MG63 (cell line): ENCODE data around the gene TMEM170B. TPM values are rescaled to one million over a fixed set of nuclear protein-coding genes. Genes with fewer than 3 reads are reported as not detected.
A peak's percentile ranks its signal among the peaks of the same experiment; 100 is the strongest.

Experiments used
- DNase-seq: peaks from one replicate; pipeline ENCODE4 v3.0.0-alpha.2; 2020
- H3K27me3 ChIP-seq: fragments of 250-450 bp; sonication (Bioruptor Pico); 2 replicates; pipeline ENCODE4 v1.5.1; 2020; ENCODE audit warnings: mild to moderate bottlenecking, moderate library complexity
- H3K36me3 ChIP-seq: fragments of 250-450 bp; sonication (Bioruptor Pico); 2 replicates; pipeline ENCODE4 v1.5.1; 2020; ENCODE audit warnings: mild to moderate bottlenecking, moderate library complexity
- H3K4me3 ChIP-seq: fragments of 250-450 bp; sonication (Bioruptor Pico); 2 replicates; pipeline ENCODE4 v1.5.1; 2020; ENCODE audit warnings: mild to moderate bottlenecking, moderate library complexity
- H3K9me3 ChIP-seq: fragments of 250-450 bp; sonication (Bioruptor Pico); 2 replicates; pipeline ENCODE4 v1.5.1; 2020; ENCODE audit warnings: mild to moderate bottlenecking, moderate library complexity
- total RNA-seq: library from RNA; depleted of rRNA; stranded (reverse); fragments of >200 nt; shearing (Covaris generic); gene quantifications from 2 replicates; pipeline ENCODE4 v1.2.3, GENCODE V29; 2014; ENCODE audit warnings: low replicate concordance

The TMEM170B gene
- total RNA-seq, 1 experiment from 2014 or later: 3.9 TPM

DNA sequence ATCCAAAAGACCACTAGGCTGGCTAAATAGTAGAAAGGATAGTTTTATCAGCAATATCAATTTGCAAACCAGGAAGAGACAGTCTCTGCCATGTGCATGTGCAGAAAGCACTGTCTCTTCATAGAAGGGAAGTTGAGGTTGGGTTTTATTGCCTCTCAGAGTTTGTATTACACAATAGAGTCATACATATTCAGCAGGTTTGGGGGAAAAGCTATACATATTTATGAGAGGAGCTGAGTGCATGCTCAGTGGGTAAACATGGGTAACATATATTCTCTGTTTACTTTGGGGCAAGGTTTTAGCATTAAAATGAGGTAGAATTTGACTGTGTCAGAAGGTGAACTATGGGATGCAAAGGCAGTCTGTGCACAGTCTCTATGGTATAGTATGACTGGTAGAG, 14.9 kb downstream of the TMEM170B start:
- no peaks in the 10 kb centered on the region for H3K36me3 ChIP-seq
- no peak overlapping the region for H3K4me3 ChIP-seq
- no peaks in the 10 kb centered on the region for H3K9me3 ChIP-seq
- no peaks in the 10 kb centered on the region for H3K27me3 ChIP-seq
- DNase-seq: no peak

- H3K9me3 ChIP-seq: no peaks in the 10 kb centered on the region
- no peak for DNase-seq
- H3K27me3 ChIP-seq: no peaks in the 10 kb centered on the region
- H3K4me3 ChIP-seq: no peak overlapping the region
- no peaks in the 10 kb centered on the region for H3K36me3 ChIP-seq
Measured at GRCh38 chr6:11553824-11554223, 16.3 kb downstream of the TMEM170B start.

- Histone ChIP-seq H3K27me3 (no peaks in the 10 kb centered on the region), H3K4me3 (no peak overlapping the region), H3K36me3 (no peaks in the 10 kb centered on the region), H3K9me3 (no peaks in the 10 kb centered on the region)
- no peak for DNase-seq
Measured at GRCh38 chr6:11556309-11556708, 18.8 kb downstream of the TMEM170B start.

GRCh38 chr6:11563793-11564192, 26.2 kb downstream of the TMEM170B start:
- H3K36me3 ChIP-seq: no peaks in the 10 kb centered on the region
- no peaks in the 10 kb centered on the region for H3K9me3 ChIP-seq
- no peaks in the 10 kb centered on the region for H3K27me3 ChIP-seq
- no peak overlapping the region for H3K4me3 ChIP-seq
- DNase-seq: no peak

- no peak overlapping the region for H3K4me3 ChIP-seq
- no peaks in the 10 kb centered on the region for H3K36me3 ChIP-seq
- no peak for DNase-seq
- H3K27me3 ChIP-seq: no peaks in the 10 kb centered on the region
- H3K9me3 ChIP-seq: no peaks in the 10 kb centered on the region
Measured at GRCh38 chr6:11566609-11567008, 29.1 kb downstream of the TMEM170B start.

DNA sequence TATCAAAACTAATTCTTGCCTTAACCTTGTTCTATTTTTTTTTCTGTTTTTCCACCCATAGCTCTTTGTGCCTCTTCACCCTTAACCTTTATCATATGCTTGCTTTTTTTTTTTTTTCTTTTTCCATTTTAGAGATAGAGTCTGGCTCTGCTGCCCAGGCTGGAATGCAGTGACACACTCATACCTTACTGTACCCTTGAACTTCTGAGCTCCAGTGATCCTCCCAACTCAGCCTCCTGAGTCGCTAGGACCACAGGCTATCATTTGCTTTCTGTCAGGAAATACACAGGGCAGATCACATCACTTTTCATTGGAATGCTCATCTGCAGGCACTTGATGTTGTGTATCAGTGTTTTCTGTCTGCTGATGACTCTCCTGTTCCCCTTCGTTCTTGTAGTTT, 33.5 kb downstream of the TMEM170B start:
- H3K4me3 ChIP-seq: no peak overlapping the region
- no peak for DNase-seq
- H3K9me3 ChIP-seq: no peaks in the 10 kb centered on the region
- H3K27me3 ChIP-seq: no peaks in the 10 kb centered on the region
- H3K36me3 ChIP-seq: no peaks in the 10 kb centered on the region; the same call in 1 of the 2 replicates

DNA sequence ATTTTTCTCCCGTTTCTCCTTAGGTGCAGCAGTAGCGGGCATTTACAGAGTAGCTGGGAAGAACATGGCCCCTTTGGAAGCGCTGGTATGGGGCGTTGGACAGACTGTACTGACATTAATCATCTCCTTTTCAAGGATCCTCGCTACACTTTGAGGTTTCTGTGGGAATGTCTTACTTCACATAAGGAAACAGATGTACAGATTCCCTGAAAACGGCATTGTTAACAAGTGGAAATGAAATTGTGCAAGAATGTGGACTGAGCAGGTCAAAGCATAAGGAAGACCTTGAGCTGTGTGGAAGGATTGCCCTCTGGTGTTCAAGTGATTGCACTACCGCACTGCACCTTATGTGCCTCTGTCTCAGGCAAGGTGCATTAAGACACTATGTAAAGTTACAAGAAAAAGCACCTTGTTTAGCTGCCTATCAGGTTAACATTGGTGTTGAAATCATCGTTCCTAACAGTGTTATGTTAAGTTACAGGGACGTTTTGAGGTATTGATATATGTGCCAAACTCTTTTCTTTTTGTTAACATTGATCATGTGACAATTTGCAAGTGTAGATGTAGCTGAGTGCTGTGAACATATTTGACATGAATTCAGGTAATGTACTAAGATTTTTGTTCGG, 38.0 kb downstream of the TMEM170B start:
- Histone ChIP-seq H3K4me3 (peak overlapping the region; percentile 8; the same call in 1 of the 2 replicates), H3K9me3 (no peaks in the 10 kb centered on the region)
- DNase-seq: peak; percentile 66

DNA sequence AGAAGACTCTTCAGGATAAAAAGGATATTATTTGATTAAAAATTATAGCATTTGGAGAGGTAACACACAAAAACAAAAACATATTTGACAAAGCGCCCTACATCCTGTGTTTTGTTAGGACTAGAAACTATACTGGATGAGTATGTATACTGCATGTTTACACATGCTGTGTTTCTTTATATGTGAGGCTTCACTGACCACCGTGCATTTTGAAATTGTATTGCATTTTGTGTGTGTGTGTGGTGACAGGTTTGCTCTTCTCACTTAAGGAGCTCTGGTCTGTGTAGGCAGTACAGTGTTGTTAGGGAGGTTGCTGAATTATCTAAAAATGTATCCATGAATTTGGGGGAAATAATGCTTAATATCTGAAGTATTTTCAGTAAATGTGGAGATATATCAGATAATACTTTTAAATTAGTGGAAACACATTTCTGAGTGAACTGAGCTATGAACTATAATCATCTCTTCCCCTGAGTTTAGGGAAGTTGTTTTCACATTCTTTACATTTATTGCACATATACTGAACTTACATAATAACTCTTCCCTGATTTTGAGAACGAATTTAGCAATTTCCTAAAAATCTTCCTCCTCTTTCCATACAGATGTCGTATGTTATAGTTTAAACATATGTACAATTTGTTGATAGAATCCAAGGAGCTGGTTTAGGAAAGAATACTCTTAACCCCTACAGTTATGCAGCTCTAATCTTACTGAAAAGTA, 43.3 kb downstream of the TMEM170B start:
- no peaks in the 10 kb centered on the region for H3K9me3 ChIP-seq
- no peak overlapping the region for H3K4me3 ChIP-seq
- DNase-seq: no peak
- no peaks in the 10 kb centered on the region; the same call in 1 of the 2 replicates for H3K36me3 ChIP-seq
- H3K27me3 ChIP-seq: no peaks in the 10 kb centered on the region

More for the DNA sequence above, 38.0 kb downstream of the TMEM170B start:
- Histone ChIP-seq H3K36me3 (no peaks in the 10 kb centered on the region; the same call in 1 of the 2 replicates), H3K27me3 (no peaks in the 10 kb centered on the region)

GRCh38 chr6:11584244-11584643, 46.7 kb downstream of the TMEM170B start:
- no peaks in the 10 kb centered on the region for H3K9me3 ChIP-seq
- no peak overlapping the region for H3K4me3 ChIP-seq
- H3K36me3 ChIP-seq: 0 out of 2 replicates have a peak, but pooled peaks cover 3% of the 10 kb centered on the region
- no peak for DNase-seq
- H3K27me3 ChIP-seq: no peaks in the 10 kb centered on the region

GRCh38 chr6:11585426-11586016, 48.0 kb downstream of the TMEM170B start:
- no peaks in the 10 kb centered on the region for H3K9me3 ChIP-seq
- no peak for DNase-seq
- peaks cover 6% of the 10 kb centered on the region; the same call in 1 of the 2 replicates for H3K36me3 ChIP-seq
- H3K4me3 ChIP-seq: no peak overlapping the region
- H3K27me3 ChIP-seq: no peaks in the 10 kb centered on the region

DNA sequence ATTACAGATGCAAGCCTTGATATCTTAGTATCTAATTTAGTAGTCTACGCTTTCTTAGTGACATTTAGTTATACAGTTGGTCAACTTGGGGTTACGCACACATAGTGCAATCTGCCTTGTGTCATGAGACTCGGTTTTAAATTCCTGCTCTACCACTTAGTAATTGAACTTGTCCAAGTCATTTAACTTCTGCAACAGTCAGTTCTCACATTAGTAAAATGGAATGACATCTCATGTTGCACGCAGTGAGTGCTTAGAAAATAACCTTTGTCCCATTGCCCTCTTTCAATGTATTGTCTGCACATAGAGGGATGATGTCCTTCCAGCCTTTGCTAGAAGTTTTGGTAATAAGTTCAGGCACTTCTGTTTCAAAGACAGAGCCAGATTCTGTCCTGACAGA, 48.6 kb downstream of the TMEM170B start:
- no peak overlapping the region for H3K4me3 ChIP-seq
- H3K36me3 ChIP-seq: peaks cover 6% of the 10 kb centered on the region; the same call in 1 of the 2 replicates

DNA sequence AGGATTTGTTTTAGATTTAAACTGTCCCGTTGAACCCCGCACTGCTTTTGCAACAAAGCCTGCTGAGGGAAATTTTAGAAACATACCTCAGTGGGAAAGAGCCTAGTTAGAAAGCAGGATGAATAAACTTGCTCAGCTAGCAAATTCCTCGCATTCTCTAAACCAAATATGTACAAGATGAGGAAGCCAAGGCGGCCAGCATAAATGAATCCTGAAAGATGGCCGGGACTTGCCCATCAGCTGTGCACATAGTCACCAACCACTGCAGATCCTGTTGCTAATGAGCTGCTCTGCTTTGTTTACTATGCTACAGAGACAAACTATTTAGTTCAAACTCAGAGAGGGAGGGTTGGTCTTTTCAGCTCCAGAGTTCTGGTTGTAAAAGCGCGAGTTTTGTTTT, 49.0 kb downstream of the TMEM170B start:
- DNase-seq: peak; percentile 85
- Histone ChIP-seq H3K9me3 (peaks cover under 1% of the 10 kb centered on the region), H3K36me3 (peaks cover 6% of the 10 kb centered on the region; the same call in 1 of the 2 replicates), H3K27me3 (no peaks in the 10 kb centered on the region), H3K4me3 (no peak overlapping the region)

More for the DNA sequence above, 48.6 kb downstream of the TMEM170B start:
- H3K27me3 ChIP-seq: no peaks in the 10 kb centered on the region
- no peak for DNase-seq
- H3K9me3 ChIP-seq: no peaks in the 10 kb centered on the region; the same call in 1 of the 2 replicates

DNA sequence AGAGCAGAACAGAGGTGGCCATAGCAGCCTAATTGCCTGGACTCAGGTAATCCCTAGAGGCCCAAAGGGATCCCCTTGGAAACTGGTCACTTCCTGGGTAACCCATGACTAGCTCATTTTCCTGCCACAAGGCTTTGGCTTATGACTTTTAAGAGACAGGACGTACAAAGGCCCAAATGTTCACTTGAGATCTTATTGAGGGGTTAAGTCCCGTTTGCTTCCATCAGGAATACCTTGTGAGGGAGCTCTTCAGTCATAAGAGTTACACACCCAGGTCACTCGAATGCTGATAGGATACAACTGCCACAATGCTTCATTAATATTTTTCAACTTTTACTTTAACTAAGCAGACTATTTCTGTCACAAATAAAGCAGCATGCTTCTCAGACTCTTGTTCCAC, 51.7 kb downstream of the TMEM170B start:
- Histone ChIP-seq H3K9me3 (peaks cover 6% of the 10 kb centered on the region), H3K27me3 (no peaks in the 10 kb centered on the region), H3K36me3 (peaks cover 9% of the 10 kb centered on the region; the same call in 1 of the 2 replicates), H3K4me3 (no peak overlapping the region)
- no peak for DNase-seq

DNA sequence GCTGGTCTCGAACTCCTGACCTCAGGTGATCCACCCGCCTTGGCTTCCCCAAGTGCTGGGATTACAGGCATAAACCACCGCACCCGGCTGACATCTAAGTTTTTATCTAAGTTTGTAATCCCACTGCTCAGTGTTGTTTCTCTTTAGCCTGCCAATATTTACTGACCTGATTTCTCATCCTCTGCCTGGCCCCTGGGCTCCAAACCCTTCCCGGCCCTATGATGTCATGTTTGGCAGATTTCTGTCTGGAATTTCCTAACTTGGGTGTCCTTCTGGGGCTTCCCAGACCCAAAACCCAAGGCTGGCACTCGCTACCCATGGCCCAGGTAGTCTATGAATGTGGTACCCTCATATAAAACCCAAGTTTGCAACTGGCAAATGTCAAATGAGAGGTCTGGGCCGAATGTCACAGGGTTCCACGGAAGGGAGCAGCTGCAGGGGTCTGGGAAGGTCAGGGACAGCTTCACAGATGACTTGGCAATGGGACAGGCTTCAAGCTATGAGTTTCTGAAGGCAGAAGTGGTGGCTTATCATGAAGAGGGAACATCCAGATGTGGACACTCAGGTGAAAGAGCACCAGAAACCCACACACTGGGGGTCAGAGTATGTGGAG, 54.9 kb downstream of the TMEM170B start:
- no peak overlapping the region for H3K4me3 ChIP-seq
- H3K9me3 ChIP-seq: peaks cover 6% of the 10 kb centered on the region
- H3K27me3 ChIP-seq: no peaks in the 10 kb centered on the region
- H3K36me3 ChIP-seq: peaks cover 9% of the 10 kb centered on the region; the same call in 1 of the 2 replicates
- DNase-seq: peak; percentile 90

- Histone ChIP-seq H3K27me3 (no peaks in the 10 kb centered on the region), H3K4me3 (no peak overlapping the region), H3K36me3 (peaks cover 9% of the 10 kb centered on the region; the same call in 1 of the 2 replicates), H3K9me3 (peaks cover 6% of the 10 kb centered on the region)
- DNase-seq: no peak
Measured at GRCh38 chr6:11593096-11593495, 55.5 kb downstream of the TMEM170B start.

DNA sequence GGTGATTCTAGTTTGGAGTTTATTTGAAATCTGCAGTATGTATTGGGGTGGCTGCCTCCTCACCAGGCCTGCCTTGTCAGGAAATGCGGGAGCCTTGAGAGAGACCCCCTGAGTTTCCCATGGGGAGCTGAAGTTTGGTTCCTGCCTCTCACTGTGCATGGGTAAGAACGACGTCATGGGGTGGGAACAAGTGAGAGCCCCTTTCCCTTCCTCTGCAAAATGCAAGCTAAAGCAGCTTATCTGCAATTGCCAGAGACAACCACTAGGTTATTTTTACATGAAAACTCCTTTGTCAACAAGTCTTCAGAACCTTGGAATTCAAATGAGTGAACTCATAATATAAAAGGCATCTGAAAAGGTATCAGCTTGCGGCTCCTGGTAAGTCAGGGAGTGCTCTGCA, 58.4 kb downstream of the TMEM170B start:
- no peaks in the 10 kb centered on the region for H3K27me3 ChIP-seq
- H3K9me3 ChIP-seq: peaks cover 12% of the 10 kb centered on the region
- peaks cover 4% of the 10 kb centered on the region; the same call in 1 of the 2 replicates for H3K36me3 ChIP-seq
- DNase-seq: no peak
- no peak overlapping the region for H3K4me3 ChIP-seq
